A549 (cell line): ENCODE data around the gene INAFM1. TPM values are rescaled to one million over a fixed set of nuclear protein-coding genes. Genes with fewer than 3 reads are reported as not detected.
A peak's percentile ranks its signal among the peaks of the same experiment; 100 is the strongest.

ENCODE experiments used
- CBX2 ChIP-seq: fragments of 200-600 bp; sonication (generic); IDR thresholded peaks from 2 replicates; pipeline ENCODE4 v1.6.1; 2016; ENCODE audit warnings: low read depth, mild to moderate bottlenecking, borderline replicate concordance
- CEBPB ChIP-seq, 2 experiments: fragments of >200 bp in 1 of 2; sonication (Bioruptor Twin) in 1 of 2; formaldehyde crosslinking in 1 of 2; IDR thresholded peaks; 2 replicates each; pipeline ENCODE4 v1.6.1; 2012 to 2016
- EHF ChIP-seq: fragments of 250-450 bp; sonication (Bioruptor Pico); IDR thresholded peaks from 2 replicates; pipeline ENCODE4 v1.5.0; 2020; ENCODE audit warnings: mild to moderate bottlenecking
- HOXA7 ChIP-seq: fragments of 250-450 bp; sonication (Bioruptor Pico); IDR thresholded peaks from 2 replicates; pipeline ENCODE4 v1.5.0; 2020; ENCODE audit warnings: mild to moderate bottlenecking, moderate library complexity
- KDM1A ChIP-seq: fragments of 200-600 bp; sonication (generic); IDR thresholded peaks from 2 replicates; pipeline ENCODE4 v1.6.1; 2016; ENCODE audit warnings: low read depth, mild to moderate bottlenecking
- MYC ChIP-seq: IDR thresholded peaks from 2 replicates; pipeline ENCODE4 v1.6.1; 2012; ENCODE audit warnings: mild to moderate bottlenecking, inconsistent platforms, low read length, improper control_type of control experiment, borderline replicate concordance
- POLR2A ChIP-seq: IDR thresholded peaks from 2 replicates; pipeline ENCODE4 v1.6.1; 2012; ENCODE audit warnings: mild to moderate bottlenecking, low read length
- RAD21 ChIP-seq, 2 experiments: fragments of >200 bp in 1 of 2; sonication (Bioruptor Twin) in 1 of 2; formaldehyde crosslinking in 1 of 2; IDR thresholded peaks in 1 of 2; conservative IDR thresholded peaks in 1 of 2; 2 replicates in 1 of 2; 3 replicates in 1 of 2; pipeline ENCODE4 v1.6.1; 2012 to 2018; ENCODE audit warnings: inconsistent platforms in 1 of 2
- RFX5 ChIP-seq: fragments of 450-650 bp; IDR thresholded peaks from 2 replicates; pipeline ENCODE4 v1.7.1; 2014; ENCODE audit warnings: antibody characterized with exemption, mild to moderate bottlenecking, moderate library complexity
- TP53 ChIP-seq: fragments of 250-450 bp; sonication (Bioruptor Pico); IDR thresholded peaks from 2 replicates; pipeline ENCODE4 v1.5.0; 2021; ENCODE audit warnings: mild to moderate bottlenecking, moderate library complexity
- ZC3H11A ChIP-seq: fragments of 450-650 bp; IDR thresholded peaks from 2 replicates; pipeline ENCODE4 v1.6.1; 2014; ENCODE audit warnings: antibody characterized with exemption, mild to moderate bottlenecking
- ZSCAN20 ChIP-seq: fragments of 250-450 bp; sonication (Bioruptor Pico); IDR thresholded peaks from 2 replicates; pipeline ENCODE4 v1.8.0; 2022; ENCODE audit warnings: mild to moderate bottlenecking, moderate library complexity
- polyA plus RNA-seq, 4 experiments: library from polyadenylated mRNA; depleted of rRNA in 3 of 4; stranded (reverse); fragments of >200 nt; fragmentation: RNase III in 1 of 4; extraction: RNeasy Plus Mini Kit Qiagen cat#74134 plus additional on column Dnase treatment in 1 of 4; gene quantifications; 2 replicates in 3 of 4; 3 replicates in 1 of 4; pipeline ENCODE4 v1.2.3, GENCODE V29; 2011 to 2017
- TF ChIP-seq, protein P1 (sequence below): fragments of 150-350 bp; IDR thresholded peaks from 2 replicates; pipeline ENCODE4 v1.6.1; 2014; ENCODE audit warnings: low read depth, mild to moderate bottlenecking, low read length
- TF ChIP-seq, protein P2 (sequence below): fragments of 200-600 bp; sonication (generic); IDR thresholded peaks from 2 replicates; pipeline ENCODE4 v1.6.1; 2016; ENCODE audit warnings: antibody characterized with exemption, mild to moderate bottlenecking, moderate library complexity
- TF ChIP-seq, protein P3 (sequence below): fragments of 450-650 bp; IDR thresholded peaks from 2 replicates; pipeline ENCODE4 v1.6.1; 2014; ENCODE audit warnings: antibody characterized with exemption
- TF ChIP-seq, protein P4 (sequence below): fragments of >200 bp; sonication (Bioruptor Twin); formaldehyde crosslinking; IDR thresholded peaks from 3 replicates; pipeline ENCODE4 v1.5.1; 2016
- TF ChIP-seq, protein P5 (sequence below): fragments of >200 bp; sonication (Bioruptor Twin); formaldehyde crosslinking; IDR thresholded peaks from 3 replicates; pipeline ENCODE4 v1.6.1; 2016
- TF ChIP-seq, protein P6 (sequence below): fragments of 250-450 bp; sonication (Bioruptor Pico); IDR thresholded peaks from 2 replicates; pipeline ENCODE4 v1.5.0; 2021; ENCODE audit warnings: mild to moderate bottlenecking, moderate library complexity, borderline replicate concordance

Gene INAFM1
- polyA plus RNA-seq, 2 of the 4 experiments (the other 2 are of a cell fraction): 1.5 to 5.5 TPM

DNA sequence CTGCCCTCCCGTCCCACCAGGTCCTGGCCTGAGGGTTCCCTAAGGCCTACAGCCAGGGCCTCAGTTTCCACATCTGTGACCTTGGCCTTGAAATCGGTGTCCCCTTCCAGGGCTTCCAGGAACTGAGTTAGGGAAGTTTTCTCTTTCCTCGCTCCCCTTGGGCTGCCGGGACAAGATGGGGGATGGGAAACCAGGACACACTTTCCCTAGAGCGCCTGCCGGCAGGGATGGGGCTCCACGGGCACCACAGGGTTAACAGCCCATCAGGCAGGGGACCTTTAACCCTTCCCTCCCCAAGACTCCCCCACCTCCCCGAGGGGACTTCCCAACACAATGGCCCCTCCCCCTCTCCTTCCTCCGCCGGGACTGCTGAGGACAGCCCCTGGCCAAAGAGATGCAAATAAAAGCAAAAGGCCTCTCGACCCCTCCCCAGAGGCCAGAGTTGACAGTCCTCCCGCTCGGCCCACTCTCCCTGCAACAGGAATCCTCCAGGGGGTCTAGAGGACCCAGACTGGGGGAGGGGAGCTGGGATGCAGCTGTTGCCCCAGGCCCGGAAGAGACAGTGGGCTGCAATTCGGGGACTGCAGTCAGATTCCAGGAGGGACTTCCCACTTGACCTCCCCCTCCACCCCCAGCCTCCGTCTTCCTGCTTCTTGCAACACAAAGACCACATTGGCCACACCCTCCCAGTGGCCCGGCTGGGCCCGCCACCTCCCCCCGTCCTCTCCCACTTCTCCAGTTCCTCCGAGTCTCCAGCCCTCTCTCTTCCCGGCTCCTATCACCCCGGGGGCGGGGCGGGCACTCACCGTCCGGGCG lies 47.1 kb upstream of the INAFM1 start (continued):
- TF ChIP-seq, protein P1, sequence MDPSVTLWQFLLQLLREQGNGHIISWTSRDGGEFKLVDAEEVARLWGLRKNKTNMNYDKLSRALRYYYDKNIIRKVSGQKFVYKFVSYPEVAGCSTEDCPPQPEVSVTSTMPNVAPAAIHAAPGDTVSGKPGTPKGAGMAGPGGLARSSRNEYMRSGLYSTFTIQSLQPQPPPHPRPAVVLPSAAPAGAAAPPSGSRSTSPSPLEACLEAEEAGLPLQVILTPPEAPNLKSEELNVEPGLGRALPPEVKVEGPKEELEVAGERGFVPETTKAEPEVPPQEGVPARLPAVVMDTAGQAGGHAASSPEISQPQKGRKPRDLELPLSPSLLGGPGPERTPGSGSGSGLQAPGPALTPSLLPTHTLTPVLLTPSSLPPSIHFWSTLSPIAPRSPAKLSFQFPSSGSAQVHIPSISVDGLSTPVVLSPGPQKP: no peak
- TF ChIP-seq CEBPB (IDR thresholded peaks at IDR 0.05): peak; percentile 92 to 96
- TF ChIP-seq HOXA7 (CRISPR knock-in tag): 0 out of 2 replicates have a peak, but pooled peaks have one; percentile 70
- TF ChIP-seq, protein P2, sequence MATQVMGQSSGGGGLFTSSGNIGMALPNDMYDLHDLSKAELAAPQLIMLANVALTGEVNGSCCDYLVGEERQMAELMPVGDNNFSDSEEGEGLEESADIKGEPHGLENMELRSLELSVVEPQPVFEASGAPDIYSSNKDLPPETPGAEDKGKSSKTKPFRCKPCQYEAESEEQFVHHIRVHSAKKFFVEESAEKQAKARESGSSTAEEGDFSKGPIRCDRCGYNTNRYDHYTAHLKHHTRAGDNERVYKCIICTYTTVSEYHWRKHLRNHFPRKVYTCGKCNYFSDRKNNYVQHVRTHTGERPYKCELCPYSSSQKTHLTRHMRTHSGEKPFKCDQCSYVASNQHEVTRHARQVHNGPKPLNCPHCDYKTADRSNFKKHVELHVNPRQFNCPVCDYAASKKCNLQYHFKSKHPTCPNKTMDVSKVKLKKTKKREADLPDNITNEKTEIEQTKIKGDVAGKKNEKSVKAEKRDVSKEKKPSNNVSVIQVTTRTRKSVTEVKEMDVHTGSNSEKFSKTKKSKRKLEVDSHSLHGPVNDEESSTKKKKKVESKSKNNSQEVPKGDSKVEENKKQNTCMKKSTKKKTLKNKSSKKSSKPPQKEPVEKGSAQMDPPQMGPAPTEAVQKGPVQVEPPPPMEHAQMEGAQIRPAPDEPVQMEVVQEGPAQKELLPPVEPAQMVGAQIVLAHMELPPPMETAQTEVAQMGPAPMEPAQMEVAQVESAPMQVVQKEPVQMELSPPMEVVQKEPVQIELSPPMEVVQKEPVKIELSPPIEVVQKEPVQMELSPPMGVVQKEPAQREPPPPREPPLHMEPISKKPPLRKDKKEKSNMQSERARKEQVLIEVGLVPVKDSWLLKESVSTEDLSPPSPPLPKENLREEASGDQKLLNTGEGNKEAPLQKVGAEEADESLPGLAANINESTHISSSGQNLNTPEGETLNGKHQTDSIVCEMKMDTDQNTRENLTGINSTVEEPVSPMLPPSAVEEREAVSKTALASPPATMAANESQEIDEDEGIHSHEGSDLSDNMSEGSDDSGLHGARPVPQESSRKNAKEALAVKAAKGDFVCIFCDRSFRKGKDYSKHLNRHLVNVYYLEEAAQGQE: no peak; the same call in 1 of the 2 replicates
- TF ChIP-seq, protein P3, sequence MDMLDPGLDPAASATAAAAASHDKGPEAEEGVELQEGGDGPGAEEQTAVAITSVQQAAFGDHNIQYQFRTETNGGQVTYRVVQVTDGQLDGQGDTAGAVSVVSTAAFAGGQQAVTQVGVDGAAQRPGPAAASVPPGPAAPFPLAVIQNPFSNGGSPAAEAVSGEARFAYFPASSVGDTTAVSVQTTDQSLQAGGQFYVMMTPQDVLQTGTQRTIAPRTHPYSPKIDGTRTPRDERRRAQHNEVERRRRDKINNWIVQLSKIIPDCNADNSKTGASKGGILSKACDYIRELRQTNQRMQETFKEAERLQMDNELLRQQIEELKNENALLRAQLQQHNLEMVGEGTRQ: no peak
- TF ChIP-seq, protein P4, sequence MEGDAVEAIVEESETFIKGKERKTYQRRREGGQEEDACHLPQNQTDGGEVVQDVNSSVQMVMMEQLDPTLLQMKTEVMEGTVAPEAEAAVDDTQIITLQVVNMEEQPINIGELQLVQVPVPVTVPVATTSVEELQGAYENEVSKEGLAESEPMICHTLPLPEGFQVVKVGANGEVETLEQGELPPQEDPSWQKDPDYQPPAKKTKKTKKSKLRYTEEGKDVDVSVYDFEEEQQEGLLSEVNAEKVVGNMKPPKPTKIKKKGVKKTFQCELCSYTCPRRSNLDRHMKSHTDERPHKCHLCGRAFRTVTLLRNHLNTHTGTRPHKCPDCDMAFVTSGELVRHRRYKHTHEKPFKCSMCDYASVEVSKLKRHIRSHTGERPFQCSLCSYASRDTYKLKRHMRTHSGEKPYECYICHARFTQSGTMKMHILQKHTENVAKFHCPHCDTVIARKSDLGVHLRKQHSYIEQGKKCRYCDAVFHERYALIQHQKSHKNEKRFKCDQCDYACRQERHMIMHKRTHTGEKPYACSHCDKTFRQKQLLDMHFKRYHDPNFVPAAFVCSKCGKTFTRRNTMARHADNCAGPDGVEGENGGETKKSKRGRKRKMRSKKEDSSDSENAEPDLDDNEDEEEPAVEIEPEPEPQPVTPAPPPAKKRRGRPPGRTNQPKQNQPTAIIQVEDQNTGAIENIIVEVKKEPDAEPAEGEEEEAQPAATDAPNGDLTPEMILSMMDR: no peak
- 0 out of 2 replicates have a peak, but pooled peaks have one; percentile 26 for TF ChIP-seq EHF (CRISPR knock-in tag)
- TF ChIP-seq CBX2: no peak
- peak; percentile 98 for TF ChIP-seq KDM1A
- TF ChIP-seq POLR2A: peak; percentile 31; the same call in 1 of the 2 replicates
- TF ChIP-seq ZC3H11A: no peak
- no peak for TF ChIP-seq TP53 (CRISPR knock-in tag)
- TF ChIP-seq RAD21 (conservative IDR thresholded peaks at IDR 0.05 in 1 of 2, IDR thresholded peaks at IDR 0.05 in 1 of 2): no peak
- TF ChIP-seq ZSCAN20 (CRISPR knock-in tag): no peak
- no peak for TF ChIP-seq RFX5
- TF ChIP-seq, protein P5, sequence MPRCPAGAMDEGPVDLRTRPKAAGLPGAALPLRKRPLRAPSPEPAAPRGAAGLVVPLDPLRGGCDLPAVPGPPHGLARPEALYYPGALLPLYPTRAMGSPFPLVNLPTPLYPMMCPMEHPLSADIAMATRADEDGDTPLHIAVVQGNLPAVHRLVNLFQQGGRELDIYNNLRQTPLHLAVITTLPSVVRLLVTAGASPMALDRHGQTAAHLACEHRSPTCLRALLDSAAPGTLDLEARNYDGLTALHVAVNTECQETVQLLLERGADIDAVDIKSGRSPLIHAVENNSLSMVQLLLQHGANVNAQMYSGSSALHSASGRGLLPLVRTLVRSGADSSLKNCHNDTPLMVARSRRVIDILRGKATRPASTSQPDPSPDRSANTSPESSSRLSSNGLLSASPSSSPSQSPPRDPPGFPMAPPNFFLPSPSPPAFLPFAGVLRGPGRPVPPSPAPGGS: 0 out of 3 replicates have a peak, but pooled peaks have one; percentile 57
- TF ChIP-seq, protein P6, sequence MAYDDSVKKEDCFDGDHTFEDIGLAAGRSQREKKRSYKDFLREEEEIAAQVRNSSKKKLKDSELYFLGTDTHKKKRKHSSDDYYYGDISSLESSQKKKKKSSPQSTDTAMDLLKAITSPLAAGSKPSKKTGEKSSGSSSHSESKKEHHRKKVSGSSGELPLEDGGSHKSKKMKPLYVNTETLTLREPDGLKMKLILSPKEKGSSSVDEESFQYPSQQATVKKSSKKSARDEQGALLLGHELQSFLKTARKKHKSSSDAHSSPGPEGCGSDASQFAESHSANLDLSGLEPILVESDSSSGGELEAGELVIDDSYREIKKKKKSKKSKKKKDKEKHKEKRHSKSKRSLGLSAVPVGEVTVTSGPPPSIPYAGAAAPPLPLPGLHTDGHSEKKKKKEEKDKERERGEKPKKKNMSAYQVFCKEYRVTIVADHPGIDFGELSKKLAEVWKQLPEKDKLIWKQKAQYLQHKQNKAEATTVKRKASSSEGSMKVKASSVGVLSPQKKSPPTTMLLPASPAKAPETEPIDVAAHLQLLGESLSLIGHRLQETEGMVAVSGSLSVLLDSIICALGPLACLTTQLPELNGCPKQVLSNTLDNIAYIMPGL (CRISPR knock-in tag): no peak
- peak; percentile 73 for TF ChIP-seq MYC
- TF ChIP-seq, all 56 proteins: peak for 27
